ENCODE data around the gene ERP27.

Gene ERP27

DNA sequence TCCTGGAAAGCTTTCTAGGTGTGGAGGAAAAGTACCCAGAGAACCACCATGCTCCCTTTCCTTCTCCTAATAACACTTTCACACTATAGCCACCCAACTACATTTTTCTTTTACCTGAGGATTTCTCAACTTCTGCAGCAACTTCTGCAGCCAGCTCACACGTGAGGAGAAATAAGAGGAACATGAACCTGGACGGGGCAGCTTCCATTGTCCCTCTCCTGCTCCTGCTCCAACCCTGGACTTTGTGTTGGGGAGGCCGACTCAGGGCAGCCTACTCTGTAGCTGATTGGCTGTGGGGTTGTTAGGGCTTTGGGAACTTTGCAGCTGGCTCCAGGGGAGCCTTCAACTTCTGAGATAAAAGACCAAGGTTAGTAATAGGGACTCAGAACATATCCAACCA, at the start of gene ERP27:
ERP27 (minus strand) TSS at position 237 of the 400 bp plus-strand sequence; CDS start at position 208, 29 bp downstream.
- no peak within 1 kb of the TSS for H3K4me3 ChIP-seq (ENCODE audit: low read depth, low read length)
- H3K9me3 ChIP-seq (ENCODE audit: control insufficient read depth, insufficient read depth, low read length) = no peaks in the 10 kb centered on the region
- no peak within 1 kb of the TSS for H3K9ac ChIP-seq (ENCODE audit: low read depth, low read length)
- H3K36me3 ChIP-seq (ENCODE audit: control insufficient read depth, insufficient read depth, low read length) = no peaks in the 10 kb centered on the region
- H3K4me1 ChIP-seq (ENCODE audit: control insufficient read depth, insufficient read depth, low read length) = no peaks in the 10 kb centered on the region
- no peaks in the 10 kb centered on the region for H3K27me3 ChIP-seq (ENCODE audit: control insufficient read depth, insufficient read depth, low read length)

DNA sequence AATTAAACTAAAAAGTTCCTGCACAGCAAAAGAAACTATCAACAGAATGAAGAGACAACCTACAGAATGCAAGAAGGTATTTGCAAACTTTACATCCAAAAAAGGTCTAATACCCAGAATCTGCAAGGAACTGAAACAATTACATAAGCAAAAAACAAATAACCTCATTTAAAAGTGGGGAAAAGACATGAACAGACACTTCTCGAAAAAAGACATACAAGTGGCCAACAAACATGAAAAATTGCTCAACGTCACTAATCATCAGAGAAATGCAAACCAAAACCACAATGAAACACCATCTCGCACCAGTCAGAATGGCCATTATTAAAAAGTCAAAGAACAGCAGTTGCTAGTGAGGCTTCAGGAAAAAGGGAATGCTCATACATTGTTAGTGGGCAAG, 49.7 kb upstream of the ERP27 start:
- Histone ChIP-seq H3K27me3 (ENCODE audit: control insufficient read depth, insufficient read depth, low read length) (no peaks in the 10 kb centered on the region), H3K4me3 (ENCODE audit: low read depth, low read length) (no peak overlapping the region), H3K4me1 (ENCODE audit: control insufficient read depth, insufficient read depth, low read length) (no peaks in the 10 kb centered on the region), H3K9me3 (ENCODE audit: control insufficient read depth, insufficient read depth, low read length) (no peaks in the 10 kb centered on the region), H3K9ac (ENCODE audit: low read depth, low read length) (no peak overlapping the region), H3K36me3 (ENCODE audit: control insufficient read depth, insufficient read depth, low read length) (no peaks in the 10 kb centered on the region)

DNA sequence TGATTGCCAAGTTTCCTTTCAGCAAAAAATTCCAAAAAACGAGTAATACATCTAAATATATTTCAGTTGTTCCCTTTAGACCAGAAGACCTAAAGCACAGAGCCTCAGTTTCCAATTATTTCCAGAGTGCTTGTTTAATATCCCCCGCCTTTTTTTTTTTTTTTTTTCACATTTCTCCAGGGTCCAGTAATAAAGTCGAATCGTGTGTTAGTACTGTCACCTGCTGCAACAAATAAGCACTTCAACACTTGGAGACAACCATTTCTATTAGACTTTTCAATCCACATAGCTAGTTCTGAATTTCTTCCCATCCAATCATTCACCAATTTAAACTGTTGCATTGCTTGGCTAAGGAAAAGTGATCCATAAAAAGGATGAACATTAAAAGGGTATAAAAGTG, 48.1 kb upstream of the ERP27 start:
- Histone ChIP-seq H3K4me1 (ENCODE audit: control insufficient read depth, insufficient read depth, low read length) (no peaks in the 10 kb centered on the region), H3K27me3 (ENCODE audit: control insufficient read depth, insufficient read depth, low read length) (no peaks in the 10 kb centered on the region), H3K9me3 (ENCODE audit: control insufficient read depth, insufficient read depth, low read length) (no peaks in the 10 kb centered on the region), H3K36me3 (ENCODE audit: control insufficient read depth, insufficient read depth, low read length) (no peaks in the 10 kb centered on the region), H3K9ac (ENCODE audit: low read depth, low read length) (no peak overlapping the region), H3K4me3 (ENCODE audit: low read depth, low read length) (no peak overlapping the region)

DNA sequence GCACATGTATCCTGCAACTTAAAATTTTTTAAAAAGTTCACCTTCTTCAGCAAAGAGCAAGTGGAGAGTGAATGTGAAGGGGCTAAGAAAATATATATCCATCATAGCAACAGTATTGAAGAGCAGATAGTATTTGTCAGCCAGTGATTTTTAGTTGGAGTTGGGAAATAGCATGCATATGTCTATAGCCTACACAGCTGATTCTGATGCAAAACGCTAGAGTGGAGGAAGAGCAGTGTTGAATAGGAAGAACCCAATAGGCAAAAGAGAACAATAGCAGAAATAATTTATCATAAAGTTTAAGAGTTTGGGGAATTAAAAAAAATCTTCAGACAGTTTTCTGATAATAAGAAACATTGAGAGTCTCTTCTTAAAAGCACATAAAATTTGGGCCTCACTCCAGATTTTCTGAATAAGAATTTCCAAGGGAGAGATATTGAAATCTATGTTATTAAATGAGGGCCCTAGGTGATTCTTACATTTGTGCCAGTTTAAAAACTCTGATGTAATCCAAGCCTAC, 46.5 kb upstream of the ERP27 start:
- Histone ChIP-seq H3K27me3 (ENCODE audit: control insufficient read depth, insufficient read depth, low read length) (no peaks in the 10 kb centered on the region), H3K9me3 (ENCODE audit: control insufficient read depth, insufficient read depth, low read length) (no peaks in the 10 kb centered on the region), H3K36me3 (ENCODE audit: control insufficient read depth, insufficient read depth, low read length) (no peaks in the 10 kb centered on the region), H3K9ac (ENCODE audit: low read depth, low read length) (no peak overlapping the region), H3K4me3 (ENCODE audit: low read depth, low read length) (no peak overlapping the region), H3K4me1 (ENCODE audit: control insufficient read depth, insufficient read depth, low read length) (no peaks in the 10 kb centered on the region)

DNA sequence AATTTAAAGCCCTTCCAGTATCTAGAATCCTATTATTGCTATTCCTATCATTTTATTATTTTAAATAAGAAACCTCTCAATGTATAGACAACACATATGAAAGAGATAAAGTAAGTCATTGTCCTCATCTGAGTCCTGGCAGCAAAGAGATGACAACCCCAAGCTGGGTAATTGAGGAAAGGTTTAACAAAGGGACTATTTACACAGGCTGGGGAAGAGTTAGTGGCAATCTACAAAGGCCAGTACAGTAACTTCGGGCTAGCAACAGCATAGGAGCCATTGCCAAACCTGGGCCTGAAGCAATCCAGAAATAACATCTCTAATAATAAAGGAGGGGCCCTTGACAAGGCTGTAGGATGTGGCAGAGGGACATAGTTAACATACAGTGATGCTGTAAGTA, 45.7 kb upstream of the ERP27 start:
- H3K27me3 ChIP-seq (ENCODE audit: control insufficient read depth, insufficient read depth, low read length) = no peaks in the 10 kb centered on the region
- H3K4me1 ChIP-seq (ENCODE audit: control insufficient read depth, insufficient read depth, low read length) = no peaks in the 10 kb centered on the region
- H3K9me3 ChIP-seq (ENCODE audit: control insufficient read depth, insufficient read depth, low read length) = no peaks in the 10 kb centered on the region
- H3K4me3 ChIP-seq (ENCODE audit: low read depth, low read length) = no peak overlapping the region
- H3K9ac ChIP-seq (ENCODE audit: low read depth, low read length) = no peak overlapping the region
- H3K36me3 ChIP-seq (ENCODE audit: control insufficient read depth, insufficient read depth, low read length) = no peaks in the 10 kb centered on the region

DNA sequence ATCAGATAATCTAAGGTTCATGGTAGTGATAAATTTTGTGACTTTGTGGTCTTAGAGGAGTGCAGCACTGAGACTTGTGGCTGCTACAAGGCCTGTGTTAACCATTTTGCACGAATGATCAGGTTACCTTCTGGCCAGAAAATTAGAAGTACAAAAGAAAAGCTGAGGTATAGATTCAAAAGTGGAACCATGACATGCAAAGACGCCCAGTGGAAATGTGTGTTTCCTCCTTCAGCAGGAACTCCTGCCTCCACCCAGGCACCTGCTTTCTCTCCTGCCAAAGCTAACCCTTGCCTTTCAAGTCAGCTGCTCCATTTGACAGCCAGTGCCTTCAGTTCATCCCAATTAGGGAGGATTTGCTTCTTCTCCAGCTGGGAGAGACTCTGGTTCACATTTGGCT, 44.7 kb upstream of the ERP27 start:
- Histone ChIP-seq H3K27me3 (ENCODE audit: control insufficient read depth, insufficient read depth, low read length) (no peaks in the 10 kb centered on the region), H3K4me1 (ENCODE audit: control insufficient read depth, insufficient read depth, low read length) (no peaks in the 10 kb centered on the region), H3K36me3 (ENCODE audit: control insufficient read depth, insufficient read depth, low read length) (no peaks in the 10 kb centered on the region), H3K9me3 (ENCODE audit: control insufficient read depth, insufficient read depth, low read length) (no peaks in the 10 kb centered on the region), H3K9ac (ENCODE audit: low read depth, low read length) (no peak overlapping the region), H3K4me3 (ENCODE audit: low read depth, low read length) (no peak overlapping the region)

DNA sequence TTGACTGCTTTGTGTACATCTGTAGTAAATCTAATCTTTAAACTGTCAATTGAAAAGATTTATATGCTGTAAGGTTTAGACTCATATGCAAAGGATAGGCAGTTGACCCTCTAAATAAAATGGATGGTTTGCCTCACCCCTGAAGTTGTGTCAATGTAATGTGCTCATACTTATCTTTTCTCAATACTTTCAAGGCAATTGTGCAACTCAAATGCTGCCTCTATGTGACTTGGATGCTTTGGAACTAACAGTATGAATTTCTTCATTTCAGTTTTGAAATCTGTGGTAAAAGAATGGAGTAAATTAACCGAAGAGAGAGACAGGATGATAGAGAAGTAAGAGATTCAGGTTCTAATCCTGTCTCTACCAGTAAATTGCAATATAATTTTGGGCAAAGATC, 44.2 kb upstream of the ERP27 start:
- Histone ChIP-seq H3K36me3 (ENCODE audit: control insufficient read depth, insufficient read depth, low read length) (no peaks in the 10 kb centered on the region), H3K27me3 (ENCODE audit: control insufficient read depth, insufficient read depth, low read length) (no peaks in the 10 kb centered on the region), H3K4me3 (ENCODE audit: low read depth, low read length) (no peak overlapping the region), H3K9me3 (ENCODE audit: control insufficient read depth, insufficient read depth, low read length) (no peaks in the 10 kb centered on the region), H3K9ac (ENCODE audit: low read depth, low read length) (no peak overlapping the region), H3K4me1 (ENCODE audit: control insufficient read depth, insufficient read depth, low read length) (no peaks in the 10 kb centered on the region)

DNA sequence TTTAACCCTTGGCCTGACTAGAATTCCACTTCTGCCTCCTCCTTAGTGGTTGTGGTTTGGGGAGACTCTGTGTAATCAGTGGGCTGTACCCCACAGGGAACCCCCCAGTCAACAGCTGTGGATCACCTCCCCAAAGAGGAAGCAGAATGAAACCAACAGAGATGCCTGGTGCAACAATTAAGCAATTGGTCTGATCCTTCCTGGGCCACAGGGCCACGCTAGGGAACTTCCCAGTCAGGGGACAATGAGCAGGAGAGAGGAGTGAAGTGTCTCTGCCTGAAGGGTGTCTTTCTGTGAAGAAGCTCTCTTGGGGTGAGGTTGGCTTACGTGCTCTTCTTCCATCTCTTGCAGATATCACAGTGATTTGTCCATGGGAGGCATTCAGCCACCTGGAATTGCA, 42.7 kb upstream of the ERP27 start:
- H3K27me3 ChIP-seq (ENCODE audit: control insufficient read depth, insufficient read depth, low read length) = no peaks in the 10 kb centered on the region
- no peak overlapping the region for H3K9ac ChIP-seq (ENCODE audit: low read depth, low read length)
- no peaks in the 10 kb centered on the region for H3K4me1 ChIP-seq (ENCODE audit: control insufficient read depth, insufficient read depth, low read length)
- no peak overlapping the region for H3K4me3 ChIP-seq (ENCODE audit: low read depth, low read length)
- H3K9me3 ChIP-seq (ENCODE audit: control insufficient read depth, insufficient read depth, low read length) = no peaks in the 10 kb centered on the region
- no peaks in the 10 kb centered on the region for H3K36me3 ChIP-seq (ENCODE audit: control insufficient read depth, insufficient read depth, low read length)

DNA sequence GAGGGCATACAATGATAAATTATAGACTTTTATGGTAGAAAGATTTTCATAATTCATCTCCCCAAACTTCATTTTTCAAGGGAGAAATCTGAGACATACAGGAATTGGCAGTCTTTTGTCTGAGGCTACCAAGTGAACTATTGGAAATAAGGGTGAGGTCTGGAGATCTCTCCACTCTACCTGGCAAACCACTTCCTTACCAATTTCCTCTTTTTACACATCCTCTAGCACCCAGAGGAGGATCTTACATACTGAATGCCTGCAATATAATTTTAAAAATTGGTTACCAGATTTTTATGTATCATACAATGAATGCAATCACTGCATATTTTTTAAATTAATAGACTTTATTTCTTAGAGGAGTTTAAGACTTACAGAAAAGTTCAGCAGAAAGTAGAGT, 41.1 kb upstream of the ERP27 start:
- H3K4me3 ChIP-seq (ENCODE audit: low read depth, low read length) = no peak overlapping the region
- no peaks in the 10 kb centered on the region for H3K9me3 ChIP-seq (ENCODE audit: control insufficient read depth, insufficient read depth, low read length)
- no peak overlapping the region for H3K9ac ChIP-seq (ENCODE audit: low read depth, low read length)
- no peaks in the 10 kb centered on the region for H3K27me3 ChIP-seq (ENCODE audit: control insufficient read depth, insufficient read depth, low read length)
- no peaks in the 10 kb centered on the region for H3K36me3 ChIP-seq (ENCODE audit: control insufficient read depth, insufficient read depth, low read length)
- no peaks in the 10 kb centered on the region for H3K4me1 ChIP-seq (ENCODE audit: control insufficient read depth, insufficient read depth, low read length)

DNA sequence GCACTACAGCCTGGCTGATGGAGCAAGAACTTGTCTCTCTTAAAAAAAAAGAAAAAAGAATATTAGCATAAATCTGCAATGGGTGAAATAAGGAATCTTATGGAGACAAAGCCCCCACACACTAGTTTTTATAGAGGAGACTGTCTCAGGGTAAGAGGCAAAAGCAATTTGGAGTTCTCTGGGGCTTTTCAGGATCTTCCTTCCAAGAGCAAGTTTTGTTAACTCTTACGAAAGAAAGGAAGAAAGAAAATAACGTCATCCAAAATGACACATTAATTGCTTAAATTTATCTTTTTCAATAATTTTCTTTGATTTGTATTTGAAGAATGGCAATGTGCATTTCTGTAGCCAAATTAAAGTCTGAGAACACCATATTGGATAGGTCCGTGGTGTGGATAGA, 38.3 kb upstream of the ERP27 start:
- Histone ChIP-seq H3K27me3 (ENCODE audit: control insufficient read depth, insufficient read depth, low read length) (no peaks in the 10 kb centered on the region), H3K36me3 (ENCODE audit: control insufficient read depth, insufficient read depth, low read length) (no peaks in the 10 kb centered on the region), H3K4me3 (ENCODE audit: low read depth, low read length) (no peak overlapping the region)

DNA sequence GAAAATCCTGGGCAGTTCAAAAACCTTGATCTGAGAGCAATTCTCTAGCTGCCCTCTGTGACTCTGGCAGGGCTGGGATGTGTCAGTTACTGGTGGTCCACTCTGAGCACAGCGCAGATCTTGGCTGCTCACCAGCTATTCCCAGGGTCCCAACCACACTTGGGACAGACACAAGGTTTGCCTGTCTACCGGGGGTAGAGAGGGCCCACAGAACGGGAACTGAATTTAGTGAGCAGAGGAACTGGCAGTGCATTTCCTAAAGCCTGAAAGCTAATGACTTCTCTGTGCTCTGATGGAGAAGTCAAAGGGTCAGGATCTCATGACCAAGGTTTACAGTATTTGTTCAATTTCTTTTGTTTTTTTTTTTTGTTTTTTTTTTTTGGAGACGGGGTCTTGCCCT, 37.1 kb upstream of the ERP27 start:
- Histone ChIP-seq H3K4me3 (ENCODE audit: low read depth, low read length) (no peak overlapping the region), H3K27me3 (ENCODE audit: control insufficient read depth, insufficient read depth, low read length) (no peaks in the 10 kb centered on the region), H3K9ac (ENCODE audit: low read depth, low read length) (no peak overlapping the region), H3K4me1 (ENCODE audit: control insufficient read depth, insufficient read depth, low read length) (no peaks in the 10 kb centered on the region), H3K36me3 (ENCODE audit: control insufficient read depth, insufficient read depth, low read length) (no peaks in the 10 kb centered on the region), H3K9me3 (ENCODE audit: control insufficient read depth, insufficient read depth, low read length) (no peaks in the 10 kb centered on the region)

More for the DNA sequence above, 38.3 kb upstream of the ERP27 start:
- H3K9ac ChIP-seq (ENCODE audit: low read depth, low read length) = no peak overlapping the region
- no peaks in the 10 kb centered on the region for H3K4me1 ChIP-seq (ENCODE audit: control insufficient read depth, insufficient read depth, low read length)
- no peaks in the 10 kb centered on the region for H3K9me3 ChIP-seq (ENCODE audit: control insufficient read depth, insufficient read depth, low read length)

DNA sequence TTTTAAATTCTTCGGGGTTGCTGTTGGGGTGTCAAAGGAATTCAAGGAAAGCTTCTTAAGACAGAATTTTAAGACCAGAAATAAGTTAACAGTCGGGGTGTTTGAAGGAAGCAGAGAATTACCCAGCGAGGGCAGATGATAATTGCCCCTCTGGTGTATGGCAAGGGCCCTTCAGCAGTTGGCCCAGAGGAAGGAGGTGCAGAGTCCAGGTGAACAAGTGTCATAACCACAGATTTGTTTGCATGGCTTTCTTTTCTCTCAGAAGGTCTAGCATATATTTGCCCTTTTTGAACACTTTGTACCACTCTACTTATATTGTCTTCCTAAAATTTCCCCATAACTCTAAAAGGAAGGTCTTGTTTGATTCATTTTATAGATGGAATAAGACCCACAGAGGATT, 36.3 kb upstream of the ERP27 start:
- H3K9ac ChIP-seq (ENCODE audit: low read depth, low read length) = no peak overlapping the region

DNA sequence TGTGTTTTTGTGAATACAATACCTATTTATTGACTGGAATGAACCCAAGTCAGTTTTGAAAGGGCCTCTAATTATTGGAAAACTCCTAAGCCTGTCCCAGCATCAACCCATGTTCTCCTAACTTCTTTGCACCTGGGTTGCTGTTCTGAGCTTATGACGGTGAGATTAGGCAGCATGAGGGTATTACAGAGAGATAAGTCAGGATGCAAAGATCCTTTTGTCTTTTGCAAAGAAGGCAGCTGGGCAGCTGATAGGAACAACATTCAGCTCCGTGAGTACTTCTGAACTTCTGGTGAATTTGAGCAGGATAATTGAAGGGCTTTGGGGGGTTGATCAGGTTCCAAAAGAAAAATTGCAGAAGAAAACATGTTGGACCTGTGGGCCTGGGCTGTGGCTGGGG, 34.5 kb upstream of the ERP27 start, which contains the start of gene PDE6H:
PDE6H (plus strand) TSS at position 227 of the 400 bp plus-strand sequence. CDS start 4,971 bp downstream, outside the sequence.
- Histone ChIP-seq H3K36me3 (ENCODE audit: control insufficient read depth, insufficient read depth, low read length) (no peaks in the 10 kb centered on the region), H3K4me1 (ENCODE audit: control insufficient read depth, insufficient read depth, low read length) (no peaks in the 10 kb centered on the region), H3K9me3 (ENCODE audit: control insufficient read depth, insufficient read depth, low read length) (no peaks in the 10 kb centered on the region), H3K4me3 (ENCODE audit: low read depth, low read length) (no peak within 1 kb of the TSS), H3K9ac (ENCODE audit: low read depth, low read length) (no peak within 1 kb of the TSS), H3K27me3 (ENCODE audit: control insufficient read depth, insufficient read depth, low read length) (no peaks in the 10 kb centered on the region)

More for the DNA sequence above, 36.3 kb upstream of the ERP27 start:
- Histone ChIP-seq H3K4me1 (ENCODE audit: control insufficient read depth, insufficient read depth, low read length) (no peaks in the 10 kb centered on the region), H3K4me3 (ENCODE audit: low read depth, low read length) (no peak overlapping the region), H3K9me3 (ENCODE audit: control insufficient read depth, insufficient read depth, low read length) (no peaks in the 10 kb centered on the region), H3K36me3 (ENCODE audit: control insufficient read depth, insufficient read depth, low read length) (no peaks in the 10 kb centered on the region), H3K27me3 (ENCODE audit: control insufficient read depth, insufficient read depth, low read length) (no peaks in the 10 kb centered on the region)
